ENCODE data around the gene LCN9. TPM values are rescaled to one million over a fixed set of nuclear protein-coding genes. Genes with fewer than 3 reads are reported as not detected.

Gene LCN9
- total RNA-seq, 1 donor from 2014 or later: not detected

DNA sequence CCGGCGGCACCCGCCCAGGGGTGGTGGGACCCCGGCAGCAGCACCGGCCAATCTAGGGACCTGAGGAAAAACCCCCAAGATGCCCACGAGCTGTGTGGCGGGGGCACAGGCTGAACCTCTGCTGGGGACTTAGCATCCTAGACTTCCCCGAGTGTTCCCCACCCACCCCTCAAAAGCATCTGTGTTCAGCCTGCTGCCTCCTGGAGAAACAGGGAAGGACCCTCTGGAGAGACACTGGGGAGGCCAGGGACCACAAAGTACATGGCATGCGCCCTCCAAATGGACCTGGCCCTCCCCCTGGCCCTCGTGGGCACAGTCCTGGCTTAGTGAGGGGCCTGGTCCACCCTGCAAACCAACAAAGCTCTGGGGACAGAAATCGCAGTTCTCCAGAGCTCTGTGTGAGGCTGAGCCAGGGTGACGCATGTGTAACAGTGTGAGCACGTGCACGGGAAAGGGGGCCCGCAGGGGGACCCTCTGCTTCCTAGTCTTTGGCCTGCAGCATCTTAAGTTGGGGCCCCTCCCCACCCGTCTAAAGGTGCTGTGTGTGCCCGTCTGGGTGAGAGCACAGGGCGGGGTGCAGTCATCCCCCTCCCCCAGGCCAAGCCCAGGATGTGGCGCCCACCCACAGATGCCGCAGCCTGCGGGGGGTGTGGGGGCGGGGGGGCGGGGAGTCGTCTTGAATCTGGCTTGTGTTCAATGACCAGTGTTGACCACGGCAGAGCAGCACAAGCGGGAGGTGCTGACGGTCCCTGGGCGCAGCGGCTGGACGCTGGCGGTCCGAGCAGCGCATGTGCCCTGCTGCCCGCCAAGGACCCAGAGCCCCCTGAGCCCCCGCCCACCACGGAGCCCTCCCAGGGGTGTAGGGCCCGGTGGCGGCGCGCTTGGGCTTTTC is 38.2 kb downstream of the LCN9 start:
- no peak overlapping the region for H3K27ac ChIP-seq (replicated peaks)
- H3K27me3 ChIP-seq (ENCODE audit: low read depth): peaks cover 75% of the 10 kb centered on the region
- no peak for DNase-seq
- H3K4me3 ChIP-seq: peak overlapping the region; percentile 49
- intact Hi-C loops (cut with micrococcal nuclease): no loop called here
- TF ChIP-seq, protein P1, sequence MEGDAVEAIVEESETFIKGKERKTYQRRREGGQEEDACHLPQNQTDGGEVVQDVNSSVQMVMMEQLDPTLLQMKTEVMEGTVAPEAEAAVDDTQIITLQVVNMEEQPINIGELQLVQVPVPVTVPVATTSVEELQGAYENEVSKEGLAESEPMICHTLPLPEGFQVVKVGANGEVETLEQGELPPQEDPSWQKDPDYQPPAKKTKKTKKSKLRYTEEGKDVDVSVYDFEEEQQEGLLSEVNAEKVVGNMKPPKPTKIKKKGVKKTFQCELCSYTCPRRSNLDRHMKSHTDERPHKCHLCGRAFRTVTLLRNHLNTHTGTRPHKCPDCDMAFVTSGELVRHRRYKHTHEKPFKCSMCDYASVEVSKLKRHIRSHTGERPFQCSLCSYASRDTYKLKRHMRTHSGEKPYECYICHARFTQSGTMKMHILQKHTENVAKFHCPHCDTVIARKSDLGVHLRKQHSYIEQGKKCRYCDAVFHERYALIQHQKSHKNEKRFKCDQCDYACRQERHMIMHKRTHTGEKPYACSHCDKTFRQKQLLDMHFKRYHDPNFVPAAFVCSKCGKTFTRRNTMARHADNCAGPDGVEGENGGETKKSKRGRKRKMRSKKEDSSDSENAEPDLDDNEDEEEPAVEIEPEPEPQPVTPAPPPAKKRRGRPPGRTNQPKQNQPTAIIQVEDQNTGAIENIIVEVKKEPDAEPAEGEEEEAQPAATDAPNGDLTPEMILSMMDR (IDR thresholded peaks at IDR 0.05; ENCODE audit: borderline replicate concordance): no peak
- H3K9me3 ChIP-seq (replicated peaks): no peaks in the 10 kb centered on the region
- H3K36me3 ChIP-seq: no peaks in the 10 kb centered on the region
- H3K4me1 ChIP-seq: peaks cover 27% of the 10 kb centered on the region

GRCh38 chr9:135701959-135702721 is 39.0 kb downstream of the LCN9 start, which contains the start of gene KCNT1:
KCNT1 (plus strand) TSS chr9:135702185; CDS start chr9:135702259, 74 bp downstream.
- intact Hi-C loops (cut with micrococcal nuclease): no loop called here
- no peaks in the 10 kb centered on the region for H3K36me3 ChIP-seq
- no peak within 1 kb of the TSS for H3K27ac ChIP-seq (replicated peaks)
- H3K27me3 ChIP-seq (ENCODE audit: low read depth): peaks cover 80% of the 10 kb centered on the region
- no peaks in the 10 kb centered on the region for H3K9me3 ChIP-seq (replicated peaks)
- peak within 1 kb of the TSS; percentile 49 for H3K4me3 ChIP-seq
- DNase-seq: peak; percentile 46
- TF ChIP-seq, protein P1 (IDR thresholded peaks at IDR 0.05; ENCODE audit: borderline replicate concordance): peak; percentile 97
- H3K4me1 ChIP-seq: peaks cover 27% of the 10 kb centered on the region

DNA sequence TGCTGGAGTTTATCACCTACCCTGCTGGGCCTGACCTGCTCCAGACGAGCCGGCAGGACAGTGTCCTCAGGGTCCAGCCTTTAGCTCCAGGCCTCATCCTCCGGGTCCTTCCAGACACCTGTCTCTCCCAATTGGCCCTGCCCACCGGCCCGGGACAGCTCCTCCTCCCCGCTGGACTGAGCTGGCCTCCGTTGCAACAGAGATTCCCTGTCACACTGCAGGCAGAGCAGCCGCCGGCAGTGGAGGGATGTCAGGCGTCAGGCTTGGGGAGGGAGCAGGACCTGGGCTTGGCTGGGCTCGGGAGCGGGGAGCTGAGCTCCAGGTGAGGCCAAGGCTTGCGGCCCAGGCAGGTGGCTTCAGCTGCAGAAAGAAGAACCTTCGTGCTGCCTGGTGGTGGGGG is 40.6 kb downstream of the LCN9 start:
- H3K4me3 ChIP-seq: no peak overlapping the region
- peaks cover 85% of the 10 kb centered on the region for H3K27me3 ChIP-seq (ENCODE audit: low read depth)
- H3K9me3 ChIP-seq (replicated peaks): no peaks in the 10 kb centered on the region
- H3K27ac ChIP-seq (replicated peaks): no peak overlapping the region
- intact Hi-C loops (cut with micrococcal nuclease): no loop called here
- no peaks in the 10 kb centered on the region for H3K36me3 ChIP-seq
- DNase-seq: no peak
- TF ChIP-seq, protein P1 (IDR thresholded peaks at IDR 0.05; ENCODE audit: borderline replicate concordance): no peak
- H3K4me1 ChIP-seq: peaks cover 27% of the 10 kb centered on the region

GRCh38 chr9:135704483-135704882 is 41.4 kb downstream of the LCN9 start:
- peaks cover 82% of the 10 kb centered on the region for H3K27me3 ChIP-seq (ENCODE audit: low read depth)
- H3K9me3 ChIP-seq (replicated peaks): no peaks in the 10 kb centered on the region
- DNase-seq: no peak
- TF ChIP-seq, protein P1 (IDR thresholded peaks at IDR 0.05; ENCODE audit: borderline replicate concordance): no peak
- H3K36me3 ChIP-seq: no peaks in the 10 kb centered on the region
- peak overlapping the region; percentile 35 for H3K4me3 ChIP-seq
- H3K27ac ChIP-seq (replicated peaks): no peak overlapping the region
- intact Hi-C loops (cut with micrococcal nuclease): no loop called here
- peaks cover 27% of the 10 kb centered on the region for H3K4me1 ChIP-seq

- TF ChIP-seq, protein P1 (IDR thresholded peaks at IDR 0.05; ENCODE audit: borderline replicate concordance): no peak
- H3K36me3 ChIP-seq: no peaks in the 10 kb centered on the region
- no peak overlapping the region for H3K27ac ChIP-seq (replicated peaks)
- H3K4me3 ChIP-seq: peak overlapping the region; percentile 35
- intact Hi-C loops (cut with micrococcal nuclease): no loop called here
- H3K27me3 ChIP-seq (ENCODE audit: low read depth): peaks cover 73% of the 10 kb centered on the region
- H3K4me1 ChIP-seq: peaks cover 27% of the 10 kb centered on the region
- H3K9me3 ChIP-seq (replicated peaks): no peaks in the 10 kb centered on the region
- DNase-seq: peak; percentile 27
Measured at GRCh38 chr9:135705376-135705775, 42.3 kb downstream of the LCN9 start.
